HPDE6-E6E7 (cell line): ENCODE results near the gene STIM2.

Source experiments
- DNase-seq: peaks from one replicate; pipeline ENCODE4 v3.0.0; 2011; ENCODE audit warnings: missing footprints; ENCODE audit errors: extremely low spot score

STIM2 gene

DNA sequence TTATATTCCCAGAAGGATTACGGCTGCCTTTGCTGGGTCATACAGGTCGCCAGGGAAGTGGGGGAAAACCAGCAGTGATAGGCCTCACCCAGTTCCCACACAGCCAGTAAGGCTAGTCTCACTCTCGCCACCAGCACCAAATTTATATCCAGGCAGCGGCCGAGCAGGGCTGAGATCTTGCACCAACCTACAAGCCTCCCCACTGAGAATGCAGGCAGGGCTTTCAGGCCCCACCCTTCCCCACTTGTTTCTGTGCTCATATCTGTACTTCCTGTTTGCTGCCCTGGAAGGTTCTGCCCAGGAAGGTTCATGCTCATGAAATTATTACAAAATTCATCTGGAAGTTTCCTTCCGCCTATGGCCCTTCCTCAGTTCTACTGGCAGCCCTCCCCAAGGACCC is 179.7 kb downstream of the STIM2 start:
- DNase-seq: no peak

- no peak for DNase-seq
These were observed 181.8 kb downstream of the STIM2 start for GRCh38 chr4:27042411-27042810.

GRCh38 chr4:27043200-27043599 is 182.6 kb downstream of the STIM2 start:
- DNase-seq: no peak

DNA sequence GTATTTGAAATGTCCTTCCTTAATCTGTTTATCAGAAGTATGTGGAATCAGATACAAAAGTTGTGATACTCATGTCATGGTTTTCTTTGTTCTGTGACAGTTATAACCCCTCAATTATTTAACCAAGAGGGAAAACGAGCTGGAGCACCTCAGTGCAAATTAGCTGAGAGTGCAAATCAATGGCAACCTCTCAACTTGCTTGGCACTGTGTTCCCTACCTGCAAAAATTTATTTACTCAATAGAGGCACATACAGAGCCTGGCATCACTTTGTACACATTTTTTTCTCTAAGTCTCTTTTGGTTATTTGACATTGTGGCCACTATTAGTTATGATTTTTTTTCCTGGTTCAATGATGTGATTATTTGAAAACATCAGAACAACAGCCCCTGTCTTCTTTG is 186.2 kb downstream of the STIM2 start:
- no peak for DNase-seq

DNA sequence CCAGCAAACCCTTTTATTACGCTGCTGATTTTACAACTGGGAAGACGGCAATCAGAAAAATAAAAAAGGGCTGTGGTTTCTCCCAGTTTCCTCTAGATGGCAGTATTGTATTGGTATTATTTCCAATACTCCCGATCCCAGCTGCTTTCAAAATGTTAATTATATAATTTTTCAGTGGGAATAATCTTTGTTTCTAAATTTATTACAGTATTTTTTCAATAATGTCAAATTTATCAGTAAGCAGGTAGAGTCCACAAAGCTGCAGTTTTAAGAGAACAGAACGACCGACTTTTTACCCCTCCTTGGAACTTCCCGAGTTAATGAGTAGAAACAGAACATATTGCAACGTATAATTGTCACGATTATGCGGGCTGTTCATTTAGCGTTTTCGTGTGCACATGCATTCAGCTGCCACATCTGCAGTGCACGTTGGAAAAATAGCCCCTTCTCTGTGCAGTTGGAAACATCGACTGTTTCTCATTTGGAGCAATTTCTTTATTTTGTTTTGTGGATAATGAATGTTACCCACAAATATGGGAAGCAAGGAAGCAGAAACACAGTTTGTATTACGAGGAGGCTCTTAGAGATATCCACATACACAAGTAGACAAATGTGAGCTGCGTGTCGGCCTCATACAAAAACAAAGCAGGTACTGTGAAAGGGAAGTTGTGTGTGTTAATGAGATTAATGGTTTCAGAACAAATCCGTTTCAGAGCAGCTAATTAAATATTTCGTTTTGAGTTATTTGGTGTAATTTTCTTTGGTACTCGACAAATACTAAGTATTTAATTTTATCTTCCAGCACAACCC is 188.0 kb downstream of the STIM2 start:
- DNase-seq: peak; percentile 41

DNA sequence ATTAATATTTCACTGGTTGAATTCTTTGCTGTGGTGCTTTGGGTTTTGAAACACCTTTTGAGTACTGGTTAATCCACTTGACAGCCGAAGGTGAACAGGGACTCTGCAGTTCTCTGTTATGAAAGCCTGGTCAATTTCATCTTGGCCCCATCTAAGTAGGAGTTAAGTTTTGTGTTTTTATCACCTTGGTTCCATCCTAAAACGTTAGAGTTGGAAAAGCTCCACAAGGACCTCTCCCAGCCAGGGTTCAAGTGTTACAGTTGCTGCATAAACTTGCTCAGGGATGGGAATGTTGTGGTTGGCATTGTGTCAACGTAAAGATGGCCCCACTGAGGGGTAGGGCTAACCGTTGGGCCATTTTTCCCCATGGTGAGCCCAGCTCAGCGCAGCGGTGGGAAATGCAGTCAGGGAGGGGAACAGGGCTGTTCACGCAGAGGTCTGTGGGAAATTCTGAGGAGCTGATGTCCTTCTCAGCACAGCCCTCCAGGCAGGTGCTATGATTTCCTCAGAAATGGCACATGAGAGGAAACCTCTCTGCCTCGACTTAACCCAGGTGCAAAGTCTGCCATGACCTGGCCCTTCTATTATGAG is 188.7 kb downstream of the STIM2 start:
- DNase-seq: no peak

GRCh38 chr4:27050731-27051130 is 190.1 kb downstream of the STIM2 start:
- no peak for DNase-seq

- DNase-seq: no peak
These were observed 194.7 kb downstream of the STIM2 start for GRCh38 chr4:27055221-27055760.

GRCh38 chr4:27056281-27056680 is 195.6 kb downstream of the STIM2 start:
- no peak for DNase-seq

DNA sequence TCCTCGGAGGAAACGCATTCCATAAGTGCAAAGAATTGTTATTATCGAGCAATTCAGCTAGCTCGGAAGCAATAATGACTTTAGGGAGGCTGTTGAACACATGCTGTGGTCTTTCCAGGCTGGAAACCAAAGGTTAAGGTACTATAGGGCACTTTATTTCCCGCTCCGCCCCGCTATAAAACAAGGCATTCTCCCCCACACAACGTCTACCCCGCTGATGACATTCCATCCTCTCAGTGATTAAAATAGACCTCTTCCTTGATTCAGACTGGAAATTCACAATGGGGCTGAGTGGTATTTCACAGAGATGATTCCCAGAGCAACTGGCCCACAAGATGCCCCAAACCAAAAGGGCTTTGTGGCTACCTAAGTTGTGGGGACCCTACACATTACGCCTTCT is 196.4 kb downstream of the STIM2 start:
- DNase-seq: no peak

- DNase-seq: no peak
These were observed 197.0 kb downstream of the STIM2 start for GRCh38 chr4:27057662-27058061.

- DNase-seq: no peak
These were observed 198.3 kb downstream of the STIM2 start for GRCh38 chr4:27058819-27059406.

- no peak for DNase-seq
These were observed 198.8 kb downstream of the STIM2 start for GRCh38 chr4:27059446-27059845.

DNA sequence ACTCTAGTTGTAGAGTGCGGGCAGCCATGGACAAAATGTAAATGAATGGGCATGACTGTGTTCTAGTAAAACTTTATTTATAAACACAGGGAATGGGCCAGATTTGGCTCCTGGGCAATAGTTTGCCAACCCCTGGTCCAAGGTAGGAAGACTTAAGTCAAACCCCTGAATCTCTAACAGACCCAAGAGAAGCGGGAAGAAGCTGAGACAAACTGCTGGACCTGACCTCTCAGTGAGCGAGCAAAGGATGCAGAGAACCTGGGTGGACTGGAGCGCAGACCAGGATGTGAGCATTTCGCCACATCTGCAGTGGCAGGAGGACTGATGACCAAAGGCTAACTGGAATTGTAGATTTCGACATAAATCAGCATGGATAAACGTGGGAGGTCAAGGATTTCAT is 201.6 kb downstream of the STIM2 start:
- DNase-seq: no peak

DNA sequence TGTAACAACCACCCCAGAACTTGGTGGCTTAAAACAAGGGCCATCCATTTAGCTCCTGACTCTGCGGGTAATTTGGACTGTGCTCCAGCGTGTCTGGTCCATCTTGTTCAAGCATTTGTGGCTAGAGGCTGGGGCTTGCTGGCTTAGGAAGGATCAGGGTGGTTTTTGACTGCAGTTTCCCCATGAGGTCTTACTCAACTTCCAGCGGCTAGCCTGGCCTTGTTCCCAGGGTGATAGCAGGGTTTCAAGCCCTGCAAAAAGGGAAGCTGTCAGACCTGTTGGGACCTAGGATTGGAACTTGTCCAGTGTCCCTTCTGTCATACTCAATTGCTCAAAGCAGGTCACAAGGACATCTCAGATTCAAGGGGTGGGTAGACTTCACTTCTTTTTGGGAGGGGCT is 205.9 kb downstream of the STIM2 start:
- DNase-seq: no peak

- DNase-seq: no peak
These were observed 207.7 kb downstream of the STIM2 start for GRCh38 chr4:27068151-27068867.
